ENCODE measurements around the gene RAP2C. TPM values are rescaled to one million over a fixed set of nuclear protein-coding genes. Genes with fewer than 3 reads are reported as not detected.
"Not testable (repeated sequence)": the region's sequence is repeated elsewhere in the genome, so short reads cannot be mapped to it uniquely, and the experiment has no call there.

Gene RAP2C
- total RNA-seq, 1 donor from 2014 or later, result 21.1 TPM

- no peak for DNase-seq (ENCODE audit: low read depth)
Measured at GRCh38 chrX:132200976-132201375, 18.3 kb downstream of the RAP2C start.

GRCh38 chrX:132199941-132200340 is 19.3 kb downstream of the RAP2C start:
- DNase-seq (ENCODE audit: low read depth), result no peak

DNA sequence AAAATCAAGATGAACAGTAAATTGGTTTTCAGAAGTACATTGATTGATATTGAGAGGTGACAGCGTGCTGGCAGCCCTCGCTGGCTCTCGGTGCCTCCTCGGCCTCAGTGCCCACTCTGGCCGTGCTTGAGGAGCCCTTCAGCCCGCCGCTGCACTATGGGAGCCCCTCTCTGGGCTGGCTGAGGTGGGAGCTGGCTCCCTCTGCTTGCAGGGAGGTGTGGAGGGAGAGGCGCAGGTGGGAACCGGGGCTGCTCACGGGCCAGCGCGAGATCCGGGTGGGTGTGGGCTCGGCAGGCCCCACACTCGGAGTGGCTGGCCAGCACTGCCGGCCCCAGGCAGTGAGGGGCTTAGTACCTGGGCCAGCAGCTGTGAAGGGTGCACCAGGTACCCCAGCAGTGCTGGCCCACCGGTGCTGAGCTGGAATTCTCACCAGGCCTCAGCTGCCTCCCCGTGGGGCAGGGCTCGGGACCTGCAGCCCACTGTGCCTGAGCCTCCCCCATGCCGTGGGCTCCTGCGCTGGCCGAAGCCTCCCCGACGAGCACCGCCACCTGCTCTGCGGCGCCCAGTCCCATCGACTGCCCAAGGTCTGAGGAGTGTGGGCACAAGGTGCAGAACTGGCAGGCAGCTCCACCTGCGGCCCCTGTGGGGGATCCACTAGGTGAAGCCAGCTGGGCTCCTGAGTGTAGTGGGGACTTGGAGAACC is 25.2 kb downstream of the RAP2C start:
- DNase-seq (ENCODE audit: low read depth), result no peak

DNA sequence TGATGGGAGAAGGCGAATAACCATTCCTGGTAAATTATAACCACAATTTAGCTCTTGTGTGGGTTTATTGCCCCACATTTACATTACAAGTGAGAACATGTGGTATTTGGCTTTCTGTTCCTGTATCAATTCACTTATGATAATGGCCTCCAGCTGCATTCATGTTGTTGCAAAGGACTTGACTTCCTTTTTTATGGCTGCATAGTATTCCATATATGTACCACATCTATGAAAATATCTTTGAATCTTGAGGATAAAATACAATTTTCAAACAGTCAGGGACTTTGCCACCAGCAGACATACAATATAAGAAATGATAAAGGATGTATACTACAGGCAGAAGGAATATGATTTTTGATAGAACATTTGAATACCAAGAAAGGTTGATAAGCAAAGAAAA is 27.3 kb downstream of the RAP2C start:
- no peak for DNase-seq (ENCODE audit: low read depth)

DNA sequence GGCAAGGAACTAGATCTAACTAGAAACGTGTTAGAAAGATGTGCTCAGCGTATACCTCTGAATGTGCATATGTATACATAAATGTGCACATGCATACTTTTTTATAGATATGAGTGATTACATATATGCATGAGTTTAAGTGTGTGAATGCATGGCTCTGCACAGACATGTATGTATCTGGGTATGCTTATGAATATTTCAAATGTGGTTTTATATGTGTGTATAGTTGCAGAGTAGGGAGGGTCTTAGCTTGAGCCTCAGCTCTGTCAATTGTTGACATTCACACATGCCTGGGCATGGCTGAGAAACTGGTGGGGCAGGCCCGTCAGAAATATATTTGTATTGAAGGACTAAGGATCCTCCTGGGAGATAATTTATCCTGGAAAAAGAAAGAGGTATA is 31.1 kb downstream of the RAP2C start:
- no peak for DNase-seq (ENCODE audit: low read depth)

DNA sequence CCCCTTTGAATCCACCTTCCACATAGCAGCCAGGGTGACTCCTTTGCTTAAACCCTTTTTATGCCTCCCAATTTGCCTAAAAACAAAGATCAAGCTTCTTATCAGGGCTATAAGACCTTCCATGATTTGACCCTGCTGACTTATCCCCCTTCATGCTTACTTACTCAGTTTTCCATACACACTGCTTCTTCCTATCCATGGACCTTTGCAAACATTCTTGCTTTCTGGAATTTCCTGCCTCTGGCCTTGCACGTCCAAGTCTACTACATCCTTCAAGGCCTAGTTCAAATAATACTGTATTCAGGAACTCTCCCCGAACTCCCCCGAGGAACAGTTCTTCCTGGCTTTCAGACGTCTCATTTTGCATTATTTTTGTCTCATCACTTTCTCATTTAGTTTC is 31.8 kb downstream of the RAP2C start:
- DNase-seq (ENCODE audit: low read depth), result no peak

- no peak for DNase-seq (ENCODE audit: low read depth)
Measured at GRCh38 chrX:132184871-132185270, 34.4 kb downstream of the RAP2C start.

DNA sequence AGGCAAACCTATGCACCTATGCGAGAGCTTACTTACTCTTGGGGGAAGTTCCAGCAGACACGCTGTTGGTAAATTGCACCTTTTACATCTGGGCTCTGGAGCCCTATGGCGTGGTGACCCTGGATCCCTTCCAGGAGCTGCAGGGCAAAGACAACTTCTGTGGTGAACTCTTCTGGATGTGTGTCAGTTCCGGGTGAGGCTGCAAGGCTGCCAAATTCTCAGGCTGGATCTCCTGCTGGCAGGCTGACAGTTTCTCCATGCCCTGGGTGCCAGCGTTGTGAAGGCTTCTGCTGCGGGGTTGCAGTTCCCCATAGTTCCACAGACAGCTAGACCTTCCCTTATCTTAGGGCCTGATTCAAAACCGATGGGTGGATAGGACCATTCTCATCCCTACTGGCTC is 37.9 kb downstream of the RAP2C start:
- peak; percentile 3 for DNase-seq (ENCODE audit: low read depth)

DNA sequence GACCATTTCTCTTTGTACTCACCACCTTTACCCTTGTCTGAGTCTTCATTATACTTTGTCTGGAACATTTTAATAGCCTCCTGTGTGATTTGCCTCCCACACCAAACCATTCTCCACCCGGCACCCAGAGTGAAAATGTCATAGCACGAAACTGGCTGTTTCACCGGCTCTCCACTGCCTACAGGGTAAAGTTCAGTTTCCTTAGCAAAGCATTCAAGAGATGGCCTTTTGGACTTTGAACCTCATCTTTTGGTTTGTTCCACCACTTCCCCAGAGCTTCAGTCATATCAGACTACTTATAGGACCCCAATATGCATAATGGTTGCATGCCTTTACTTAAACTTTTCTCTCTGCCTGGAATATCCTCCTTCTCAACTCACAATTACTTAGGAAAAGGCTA is 38.3 kb downstream of the RAP2C start:
- no peak for DNase-seq (ENCODE audit: low read depth)

GRCh38 chrX:132173647-132174046 is 45.6 kb downstream of the RAP2C start:
- no peak for DNase-seq (ENCODE audit: low read depth)

DNA sequence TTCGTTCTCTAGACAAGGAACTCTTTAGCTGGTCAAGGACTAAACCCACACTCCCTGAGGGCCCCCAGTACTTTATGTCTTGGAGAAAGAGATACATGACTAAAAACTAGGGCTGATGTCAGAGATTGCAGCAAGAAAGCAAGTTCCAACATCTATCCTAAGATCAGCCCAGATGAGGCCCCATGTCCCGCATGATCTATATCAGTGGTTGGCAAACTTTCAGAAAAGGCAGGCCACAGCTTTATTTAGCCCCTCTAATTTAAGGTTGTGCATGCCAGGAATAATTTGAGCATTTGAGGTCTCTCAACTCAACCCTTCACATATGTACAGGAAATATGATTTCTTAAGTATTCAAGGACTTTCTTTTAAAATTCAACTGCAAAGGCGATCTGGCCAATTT is 47.4 kb downstream of the RAP2C start:
- DNase-seq (ENCODE audit: low read depth), result peak; percentile 26

DNA sequence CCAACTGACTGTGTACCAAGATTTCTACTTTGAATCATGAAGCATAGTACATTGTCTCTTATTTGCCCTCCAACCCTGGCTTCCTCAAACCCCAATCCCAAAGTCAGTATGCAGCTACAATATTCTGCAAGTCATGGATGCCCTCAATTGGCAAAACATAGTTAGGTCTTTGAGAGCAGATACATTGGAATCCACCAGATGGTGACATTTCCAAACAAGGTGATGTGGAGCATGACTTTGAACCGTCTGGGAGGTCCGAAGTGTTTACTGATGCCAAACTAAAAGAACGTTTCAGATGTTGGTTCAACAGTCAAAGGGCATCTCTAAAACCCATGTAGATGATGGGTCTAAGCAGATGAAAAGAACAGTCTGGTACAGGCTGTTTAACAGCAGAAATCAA is 47.8 kb downstream of the RAP2C start:
- no peak for DNase-seq (ENCODE audit: low read depth)

DNA sequence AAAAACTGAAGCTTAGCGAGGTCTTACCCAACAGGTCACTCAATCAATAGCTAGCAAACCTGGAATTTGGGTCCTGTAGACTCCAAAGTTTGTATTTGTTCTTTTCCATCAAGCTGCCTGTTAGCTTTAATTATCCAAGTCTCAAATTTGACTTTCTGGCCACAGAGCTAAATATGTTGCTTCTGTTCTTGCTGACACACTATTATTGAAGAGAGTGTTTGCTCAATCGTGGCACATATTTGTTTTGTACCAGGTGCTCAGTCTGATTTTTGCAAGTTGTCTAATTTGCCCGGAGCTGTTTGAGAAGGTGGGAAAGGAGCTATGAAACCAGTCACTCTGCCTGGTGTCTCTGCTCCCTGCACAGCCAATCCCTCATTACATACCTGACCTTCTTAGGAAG is 49.7 kb downstream of the RAP2C start:
- DNase-seq (ENCODE audit: low read depth), result no peak

- no peak for DNase-seq (ENCODE audit: low read depth)
Measured at GRCh38 chrX:132165651-132166050, 53.6 kb downstream of the RAP2C start.

DNA sequence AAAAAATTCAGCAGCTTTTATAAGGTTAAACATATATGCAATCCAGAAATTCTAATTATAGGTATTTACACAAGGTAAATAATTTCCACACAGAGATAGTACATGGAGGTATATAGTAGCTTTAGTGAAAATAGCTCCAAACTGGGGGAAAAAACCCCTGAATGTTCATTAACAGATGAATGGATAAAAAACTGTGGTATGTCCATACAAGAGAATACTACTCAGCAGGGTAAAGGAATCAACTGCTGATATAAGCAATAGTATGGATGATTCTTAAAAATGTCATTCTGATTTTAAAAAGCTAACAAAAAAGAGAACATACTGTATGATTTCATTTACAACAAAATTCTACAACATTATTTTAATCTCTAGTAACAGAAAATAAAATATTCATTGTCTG is 54.2 kb downstream of the RAP2C start:
- DNase-seq (ENCODE audit: low read depth), result no peak

DNA sequence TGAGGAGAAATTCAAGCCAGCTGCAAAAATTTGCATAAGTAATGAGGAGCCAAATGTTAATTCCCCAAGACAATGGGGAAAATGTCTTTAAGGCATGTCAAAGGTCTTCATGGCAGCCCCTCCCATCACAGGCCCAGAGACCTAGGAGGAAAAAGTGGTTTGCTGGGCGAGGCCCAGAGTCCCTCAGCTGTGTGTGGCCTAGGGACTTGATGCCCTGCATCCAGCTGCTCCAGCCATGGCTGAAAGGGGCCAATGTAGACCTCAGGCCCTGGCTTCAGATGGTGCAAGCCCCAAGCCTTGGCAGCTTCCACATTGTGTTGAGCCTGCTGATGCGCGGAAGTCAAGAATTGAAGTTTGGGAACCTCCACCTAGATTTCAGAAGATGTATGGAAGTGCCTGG is 56.2 kb downstream of the RAP2C start:
- DNase-seq (ENCODE audit: low read depth), result not testable (repeated sequence)

DNA sequence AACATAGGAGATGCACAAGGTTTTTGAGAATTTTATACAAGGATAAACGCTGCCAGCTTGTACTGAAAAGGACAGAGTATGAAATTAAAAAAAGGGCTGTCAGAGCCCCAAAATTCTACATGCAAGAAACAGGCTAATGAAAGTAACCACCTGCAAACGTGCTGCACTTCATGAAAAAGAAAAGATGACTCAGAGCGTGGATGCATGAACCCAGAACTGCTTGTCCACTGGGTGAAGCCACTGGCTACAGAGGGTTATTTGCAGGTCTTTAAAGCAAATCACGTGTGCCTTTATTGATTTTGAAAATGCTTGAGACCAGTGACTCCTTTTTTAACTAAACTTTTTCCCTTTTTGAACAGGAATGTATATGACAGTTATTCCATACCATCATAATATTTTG is 66.1 kb downstream of the RAP2C start:
- no peak for DNase-seq (ENCODE audit: low read depth)

Other genes starting within 250 kb of the RAP2C start
- gene STK26, start 196.1 kb downstream of the RAP2C start, total RNA-seq, result 4.0 and 6.1 TPM in 2 replicates
- 0.10 and 0.45 TPM in 2 replicates for gene FRMD7, start 91.4 kb downstream of the RAP2C start, total RNA-seq